Mammary epithelial cell (primary cell): ENCODE results near the gene SLC18B1.

ENCODE experiments used
- CTCF ChIP-seq, 2 donors: IDR thresholded peaks in 1 of 2; conservative IDR thresholded peaks in 1 of 2; 2 replicates each; pipeline ENCODE4 v1.5.1; 2011 to 2012; ENCODE audit warnings: inconsistent platforms in 2 of 2, low read length in 2 of 2, mild to moderate bottlenecking in 2 of 2, control low read depth in 1 of 2, low read depth in 1 of 2; ENCODE audit not compliant: insufficient read depth in 1 of 2; ENCODE audit errors: extremely low read depth in 1 of 2
- EZH2 ChIP-seq: IDR thresholded peaks from 2 replicates; pipeline ENCODE4 v1.6.1; 2012; ENCODE audit warnings: low read length, inconsistent platforms, borderline replicate concordance

- TF ChIP-seq CTCF (conservative IDR thresholded peaks at IDR 0.05 in 1 of 2, IDR thresholded peaks at IDR 0.05 in 1 of 2; ENCODE audit: extremely low read depth in 1 of 2, insufficient read depth in 1 of 2, low read depth in 1 of 2, low read length in 2 of 2) (no peak), EZH2 (no peak)
These were observed 14.9 kb upstream of the SLC18B1 start for GRCh38 chr6:132813173-132813856.
